ENCODE data around the gene CCL1.

DNA sequence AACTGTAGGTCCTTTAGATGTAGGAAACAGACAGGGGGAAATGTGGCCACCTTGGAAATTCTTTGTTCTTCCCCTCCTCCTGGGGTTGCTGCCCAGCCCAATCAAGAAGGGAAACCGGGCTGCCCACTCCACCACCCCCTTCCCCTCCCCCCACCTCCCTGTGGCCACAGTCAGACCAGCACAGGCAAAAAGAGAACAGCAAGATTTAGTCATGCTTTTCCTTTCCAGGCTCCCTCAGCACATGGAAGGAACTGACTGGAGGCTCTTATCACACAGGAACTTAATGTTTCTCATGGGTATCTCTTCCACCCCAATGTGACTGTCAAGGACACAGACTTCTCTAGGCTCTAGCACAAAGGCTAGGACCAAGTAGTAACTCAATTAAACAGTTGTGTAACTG, 3.0 kb upstream of the CCL1 start:
- TF ChIP-seq CTCF (IDR thresholded peaks at IDR 0.05; ENCODE audit: borderline replicate concordance, extremely low read depth, low read length, poor library complexity, severe bottlenecking) (no peak), EZH2 (IDR thresholded peaks at IDR 0.05; ENCODE audit: borderline replicate concordance, low read depth, low read length, severe bottlenecking) (no peak)

All from DND-41 (cell line).